MCF 10A (cell line): ENCODE results near the gene PEAR1. TPM values are rescaled to one million over a fixed set of nuclear protein-coding genes. Genes with fewer than 3 reads are reported as not detected.

Experiments
- BruUV-seq: library from RNA; stranded (reverse); fragments of 400-500 nt; replicated peaks from 2 replicates; lab custom pipeline; 2021; lab: Mats Ljungman, UMichigan
- CTCF ChIA-PET: fragments of 300-600 bp; sonication (Branson Sonifier 250); formaldehyde crosslinking; extraction: SDS; loops from one replicate; lab custom pipeline; 2021; ENCODE audit warnings: antibody characterized with exemption, inconsistent platforms; lab: Yijun Ruan, JAX
- POLR2A ChIA-PET: fragments of 300-600, 350-650 bp; sonication (Branson Sonifier 250); formaldehyde crosslinking; extraction: SDS; loops from one replicate; lab custom pipeline; 2020; ENCODE audit warnings: antibody characterized with exemption, inconsistent platforms; lab: Yijun Ruan, JAX
- DNase-seq: peaks from one replicate; pipeline ENCODE4 v3.0.0-alpha.2; 2018; ENCODE audit not compliant: unreplicated experiment
- H3K27ac Mint-ChIP-seq: one replicate; pipeline ENCODE4 v1.8.0; 2022; ENCODE audit warnings: mild to moderate bottlenecking, low read depth, mixed read lengths; ENCODE audit not compliant: unreplicated experiment
- H3K27me3 Mint-ChIP-seq: one replicate; pipeline ENCODE4 v1.8.0; 2022; ENCODE audit warnings: mixed read lengths; ENCODE audit not compliant: insufficient read depth, unreplicated experiment
- H3K36me3 Mint-ChIP-seq: one replicate; pipeline ENCODE4 v1.8.0; 2022; ENCODE audit warnings: mild to moderate bottlenecking, moderate library complexity, mixed read lengths; ENCODE audit not compliant: insufficient read depth, unreplicated experiment
- H3K4me1 Mint-ChIP-seq: one replicate; pipeline ENCODE4 v1.8.0; 2022; ENCODE audit warnings: mixed read lengths; ENCODE audit not compliant: insufficient read depth, unreplicated experiment
- H3K4me3 Mint-ChIP-seq: one replicate; pipeline ENCODE4 v1.8.0; 2022; ENCODE audit warnings: mild to moderate bottlenecking, moderate library complexity, mixed read lengths; ENCODE audit not compliant: unreplicated experiment
- H3K9me3 Mint-ChIP-seq: one replicate; pipeline ENCODE4 v1.8.0; 2022; ENCODE audit warnings: mixed read lengths; ENCODE audit not compliant: unreplicated experiment
- CTCF ChIP-seq: fragments of 200-600 bp; IDR thresholded peaks from one replicate; pipeline ENCODE4 v1.8.0; 2022; ENCODE audit warnings: antibody characterized with exemption, mild to moderate bottlenecking; ENCODE audit not compliant: unreplicated experiment
- intact Hi-C: fragments of 100-400 bp; cut with micrococcal nuclease; formaldehyde crosslinking; loops from 2 replicates; pipeline ENCODE4 v1.14.1; 2022
- total RNA-seq: library from RNA; stranded (reverse); gene quantifications from 2 replicates; pipeline ENCODE4 v1.2.3, GENCODE V29; 2022

Gene PEAR1
- total RNA-seq, 1 experiment from 2014 or later, result 6.5 TPM

GRCh38 chr1:156897078-156897825 is 3.7 kb downstream of the PEAR1 start:
- peak overlapping the region; percentile 65 for H3K27ac Mint-ChIP-seq
- no peaks in the 10 kb centered on the region for H3K27me3 Mint-ChIP-seq
- no peaks in the 10 kb centered on the region for H3K9me3 Mint-ChIP-seq
- intact Hi-C loops, result no loop called here
- H3K4me1 Mint-ChIP-seq, result peaks cover 41% of the 10 kb centered on the region
- POLR2A ChIA-PET, result interaction anchor here (0.6 to 1.2 kb wide), 7 partner anchors 26 to 280 kb away, joined by 3 to 5 read pairs (median 3); partner anchors contain the start of genes ISG20L2, METTL25B and MRPL24
- BruUV-seq, result no TSS peak
- peak; percentile 81 for DNase-seq
- H3K36me3 Mint-ChIP-seq, result no peaks in the 10 kb centered on the region
- no peak for TF ChIP-seq CTCF
- H3K4me3 Mint-ChIP-seq, result peak overlapping the region; percentile 6
- CTCF ChIA-PET, result interaction anchor here (0.5 to 17.6 kb wide), 11 partner anchors 7 to 262 kb away, joined by 3 to 363 read pairs (median 4); partner anchors contain the start of genes LRRC71 and NTRK1

GRCh38 chr1:156898161-156898566 is 4.6 kb downstream of the PEAR1 start:
- Mint-ChIP-seq H3K4me1 (peaks cover 41% of the 10 kb centered on the region), H3K27me3 (no peaks in the 10 kb centered on the region), H3K4me3 (no peak overlapping the region), H3K9me3 (no peaks in the 10 kb centered on the region), H3K27ac (peak overlapping the region; percentile 65), H3K36me3 (no peaks in the 10 kb centered on the region)
- intact Hi-C loops, result no loop called here
- ChIA-PET CTCF (interaction anchor here (0.6 to 17.6 kb wide), 8 partner anchors 8 to 241 kb away, joined by 3 to 363 read pairs (median 7); partner anchors contain the start of genes LRRC71 and NTRK1), POLR2A (interaction anchor here (0.6 kb wide), 1 partner anchor 28 kb away, joined by 3 read pairs; no protein-coding TSS in a partner anchor)
- BruUV-seq, result no TSS peak
- peak; percentile 23 for DNase-seq
- no peak for TF ChIP-seq CTCF

GRCh38 chr1:156898971-156899664 is 5.6 kb downstream of the PEAR1 start:
- ChIA-PET POLR2A (no interaction called here), CTCF (interaction anchor here (1.1 to 17.6 kb wide), 7 partner anchors 9 to 210 kb away, joined by 3 to 363 read pairs (median 10); partner anchors contain the start of genes LRRC71 and NTRK1)
- no peaks in the 10 kb centered on the region for H3K27me3 Mint-ChIP-seq
- intact Hi-C loops, result no loop called here
- H3K36me3 Mint-ChIP-seq, result no peaks in the 10 kb centered on the region
- no peaks in the 10 kb centered on the region for H3K9me3 Mint-ChIP-seq
- no TSS peak for BruUV-seq
- DNase-seq, result no peak
- no peak overlapping the region for H3K27ac Mint-ChIP-seq
- TF ChIP-seq CTCF, result no peak
- H3K4me3 Mint-ChIP-seq, result no peak overlapping the region
- H3K4me1 Mint-ChIP-seq, result peaks cover 41% of the 10 kb centered on the region
